Duodenal mucosa (tissue), 2 donors: ENCODE results near the gene SMYD3.
"Not testable (repeated sequence)": the region's sequence is repeated elsewhere in the genome, so short reads cannot be mapped to it uniquely, and the experiment has no call there.

ENCODE experiments used
- H3K27ac ChIP-seq: one replicate; pipeline ENCODE4 v1.7.0; 2013; ENCODE audit warnings: low read depth, low read length
- H3K27me3 ChIP-seq, 2 donors: one replicate each; pipeline ENCODE4 v1.7.0; 2013; ENCODE audit warnings: low read length in 2 of 2, control low read depth in 1 of 2; ENCODE audit not compliant: insufficient read depth in 2 of 2, control insufficient read depth in 1 of 2
- H3K36me3 ChIP-seq, 2 donors: one replicate each; pipeline ENCODE4 v1.7.0; 2013; ENCODE audit warnings: low read length in 2 of 2, control low read depth in 1 of 2; ENCODE audit not compliant: insufficient read depth in 2 of 2, control insufficient read depth in 1 of 2
- H3K4me1 ChIP-seq, 2 donors: one replicate each; pipeline ENCODE4 v1.7.0; 2013; ENCODE audit warnings: low read length in 2 of 2, control low read depth in 1 of 2; ENCODE audit not compliant: insufficient read depth in 2 of 2, control insufficient read depth in 1 of 2
- H3K4me3 ChIP-seq, 2 donors: one replicate each; pipeline ENCODE4 v1.7.0; 2013; ENCODE audit warnings: low read length in 2 of 2, low read depth in 1 of 2
- H3K9ac ChIP-seq, 2 donors: one replicate each; pipeline ENCODE4 v1.7.0; 2013; ENCODE audit warnings: low read length in 2 of 2, low read depth in 1 of 2
- H3K9me3 ChIP-seq, 2 donors: one replicate each; pipeline ENCODE4 v1.7.0; 2013; ENCODE audit warnings: low read length in 2 of 2, control low read depth in 1 of 2; ENCODE audit not compliant: control insufficient read depth in 1 of 2

Gene SMYD3

GRCh38 chr1:246035060-246035541 is 472.0 kb downstream of the SMYD3 start:
- Histone ChIP-seq H3K36me3 (no peaks in the 10 kb centered on the region), H3K4me1 (peaks cover 0 to 8% of the 10 kb centered on the region in 2 donors), H3K4me3 (no peak overlapping the region), H3K9ac (no peak overlapping the region), H3K27ac (no peak overlapping the region), H3K27me3 (no peaks in the 10 kb centered on the region), H3K9me3 (no peaks in the 10 kb centered on the region)

GRCh38 chr1:246034630-246035029 is 472.4 kb downstream of the SMYD3 start:
- no peaks in the 10 kb centered on the region for H3K9me3 ChIP-seq
- H3K4me1 ChIP-seq = peaks cover 0 to 8% of the 10 kb centered on the region in 2 donors
- H3K9ac ChIP-seq = no peak overlapping the region
- no peaks in the 10 kb centered on the region for H3K36me3 ChIP-seq
- H3K4me3 ChIP-seq = no peak overlapping the region
- no peaks in the 10 kb centered on the region for H3K27me3 ChIP-seq
- H3K27ac ChIP-seq = no peak overlapping the region

GRCh38 chr1:246032984-246033383 is 474.1 kb downstream of the SMYD3 start:
- no peaks in the 10 kb centered on the region for H3K36me3 ChIP-seq
- no peaks in the 10 kb centered on the region for H3K9me3 ChIP-seq
- no peaks in the 10 kb centered on the region for H3K27me3 ChIP-seq
- H3K27ac ChIP-seq = no peak overlapping the region
- peaks cover 0 to 8% of the 10 kb centered on the region in 2 donors for H3K4me1 ChIP-seq
- no peak overlapping the region for H3K9ac ChIP-seq
- H3K4me3 ChIP-seq = no peak overlapping the region

GRCh38 chr1:246032031-246032551 is 475.0 kb downstream of the SMYD3 start:
- H3K27ac ChIP-seq = no peak overlapping the region
- H3K27me3 ChIP-seq = no peaks in the 10 kb centered on the region
- H3K4me3 ChIP-seq = no peak overlapping the region
- no peaks in the 10 kb centered on the region for H3K36me3 ChIP-seq
- no peak overlapping the region for H3K9ac ChIP-seq
- H3K4me1 ChIP-seq = peaks cover 0 to 8% of the 10 kb centered on the region in 2 donors
- no peaks in the 10 kb centered on the region for H3K9me3 ChIP-seq

- no peaks in the 10 kb centered on the region for H3K36me3 ChIP-seq
- H3K4me1 ChIP-seq = peaks cover 0 to 8% of the 10 kb centered on the region in 2 donors
- no peaks in the 10 kb centered on the region for H3K9me3 ChIP-seq
- H3K9ac ChIP-seq = no peak overlapping the region
- no peak overlapping the region for H3K4me3 ChIP-seq
- H3K27me3 ChIP-seq = no peaks in the 10 kb centered on the region
- no peak overlapping the region for H3K27ac ChIP-seq
Measured at GRCh38 chr1:246029616-246030015, 477.5 kb downstream of the SMYD3 start.

- not testable (repeated sequence) for H3K9me3 ChIP-seq, H3K27ac ChIP-seq, H3K4me1 ChIP-seq, H3K4me3 ChIP-seq, H3K36me3 ChIP-seq, H3K27me3 ChIP-seq, H3K9ac ChIP-seq
Measured at GRCh38 chr1:246024118-246024517, 483.0 kb downstream of the SMYD3 start.

DNA sequence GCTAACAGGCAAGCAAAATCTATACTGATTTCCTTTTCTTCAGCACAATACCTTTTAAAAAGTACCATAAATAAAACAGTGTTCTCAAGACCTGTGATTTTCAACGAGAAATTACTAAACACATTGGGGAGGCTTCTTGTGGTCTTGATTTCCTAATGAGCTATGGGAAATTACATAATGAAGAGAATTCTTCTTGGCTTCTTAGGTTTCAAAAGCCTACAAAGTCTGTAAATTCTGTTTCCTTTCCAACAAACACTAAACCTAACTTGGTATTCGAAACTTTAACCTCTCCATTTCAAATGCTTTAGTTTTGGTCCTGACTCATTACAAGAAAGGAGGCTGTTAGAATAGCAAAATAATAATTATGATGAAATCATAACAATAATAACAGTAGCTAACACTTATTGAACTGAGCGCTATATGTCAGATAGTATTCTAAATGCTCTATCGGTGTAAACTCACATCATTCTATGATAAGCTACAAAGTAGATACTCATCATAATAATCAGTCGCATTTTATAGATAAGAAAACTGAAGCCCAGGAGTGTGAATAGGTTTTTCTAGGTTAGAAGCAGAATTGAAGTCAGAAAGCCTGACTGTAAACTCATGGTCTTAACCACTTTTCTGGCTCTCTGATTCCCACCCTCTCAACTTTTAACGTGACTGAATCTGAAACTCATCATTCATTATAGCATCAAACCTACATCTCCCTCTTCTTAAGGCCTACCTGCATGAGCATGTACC is 486.7 kb downstream of the SMYD3 start:
- Histone ChIP-seq H3K9me3 (no peaks in the 10 kb centered on the region), H3K9ac (no peak overlapping the region), H3K27me3 (no peaks in the 10 kb centered on the region), H3K4me1 (no peaks in the 10 kb centered on the region), H3K36me3 (no peaks in the 10 kb centered on the region), H3K4me3 (no peak overlapping the region), H3K27ac (no peak overlapping the region)

- H3K4me1 ChIP-seq = no peaks in the 10 kb centered on the region
- H3K9ac ChIP-seq = no peak overlapping the region
- H3K36me3 ChIP-seq = no peaks in the 10 kb centered on the region
- H3K27me3 ChIP-seq = no peaks in the 10 kb centered on the region
- no peaks in the 10 kb centered on the region for H3K9me3 ChIP-seq
- H3K27ac ChIP-seq = no peak overlapping the region
- H3K4me3 ChIP-seq = no peak overlapping the region
Measured at GRCh38 chr1:246018146-246018545, 488.9 kb downstream of the SMYD3 start.

DNA sequence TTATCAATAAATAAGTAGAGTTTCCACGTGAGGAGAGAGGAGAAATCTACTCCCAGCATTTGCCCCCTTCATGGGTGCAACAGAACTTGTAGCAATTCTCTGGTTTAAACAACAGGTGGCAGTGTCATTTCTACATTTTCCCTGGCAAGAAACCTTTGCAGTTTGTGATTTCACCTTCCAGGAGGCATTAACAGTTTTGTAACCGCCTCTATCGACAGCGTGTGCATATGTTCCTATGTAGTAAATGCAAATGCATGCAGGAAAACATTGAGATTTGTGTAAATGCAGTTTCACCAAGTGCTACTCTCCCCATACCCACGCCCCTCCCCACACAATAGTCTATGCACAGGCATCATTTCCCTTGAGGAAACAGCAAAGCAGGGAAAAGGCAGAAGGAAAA is 494.7 kb downstream of the SMYD3 start:
- no peak overlapping the region for H3K27ac ChIP-seq
- H3K9me3 ChIP-seq = no peaks in the 10 kb centered on the region
- no peaks in the 10 kb centered on the region for H3K36me3 ChIP-seq
- no peak overlapping the region for H3K9ac ChIP-seq
- no peaks in the 10 kb centered on the region for H3K27me3 ChIP-seq
- H3K4me1 ChIP-seq = no peaks in the 10 kb centered on the region
- H3K4me3 ChIP-seq = no peak overlapping the region

- H3K27me3 ChIP-seq = no peaks in the 10 kb centered on the region
- no peaks in the 10 kb centered on the region for H3K9me3 ChIP-seq
- H3K36me3 ChIP-seq = no peaks in the 10 kb centered on the region
- H3K4me3 ChIP-seq = no peak overlapping the region
- H3K9ac ChIP-seq = no peak overlapping the region
- no peaks in the 10 kb centered on the region for H3K4me1 ChIP-seq
- no peak overlapping the region for H3K27ac ChIP-seq
Measured at GRCh38 chr1:246010386-246010785, 496.7 kb downstream of the SMYD3 start.
